ENCODE data around the gene RBM18. TPM values are rescaled to one million over a fixed set of nuclear protein-coding genes. Genes with fewer than 3 reads are reported as not detected.
A peak's percentile ranks its signal among the peaks of the same experiment; 100 is the strongest.

Gene RBM18
- total RNA-seq, 1 donor from 2014 or later = 21.7 TPM

DNA sequence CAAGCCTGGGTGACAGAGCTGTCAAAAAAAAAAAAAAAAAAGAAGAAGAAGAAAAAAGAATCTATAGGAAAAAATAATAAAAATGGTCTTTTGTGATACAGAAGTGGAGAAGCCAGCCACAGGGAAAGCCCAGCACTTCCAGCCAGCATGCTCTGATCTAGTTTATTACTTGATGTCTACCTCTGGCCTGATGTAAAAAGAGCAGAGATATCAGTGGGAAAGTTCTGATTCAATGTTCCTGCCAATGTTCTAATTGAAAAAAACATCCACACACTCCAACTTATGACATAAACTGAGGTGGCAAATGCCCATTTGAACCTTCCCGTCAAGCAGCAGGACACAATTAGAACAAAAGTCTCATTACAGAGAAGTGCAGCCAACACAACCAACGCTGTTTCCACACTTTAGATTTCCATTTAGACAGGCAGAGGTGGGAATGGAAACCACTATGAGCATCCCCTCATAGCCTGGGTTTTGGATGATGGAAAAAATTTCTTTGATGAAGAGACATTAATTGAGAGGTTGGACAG, 5.7 kb downstream of the RBM18 start:
- intact Hi-C loops (cut with DNase I) = no loop called here
- no peak for DNase-seq
- Histone ChIP-seq H3K9me3 (no peaks in the 10 kb centered on the region), H3K36me3 (peaks cover 65% of the 10 kb centered on the region), H3K27ac (no peak overlapping the region), H3K4me1 (peaks cover 28% of the 10 kb centered on the region), H3K27me3 (ENCODE audit: low read depth) (no peaks in the 10 kb centered on the region), H3K4me3 (no peak overlapping the region)
- TF ChIP-seq, protein P1, sequence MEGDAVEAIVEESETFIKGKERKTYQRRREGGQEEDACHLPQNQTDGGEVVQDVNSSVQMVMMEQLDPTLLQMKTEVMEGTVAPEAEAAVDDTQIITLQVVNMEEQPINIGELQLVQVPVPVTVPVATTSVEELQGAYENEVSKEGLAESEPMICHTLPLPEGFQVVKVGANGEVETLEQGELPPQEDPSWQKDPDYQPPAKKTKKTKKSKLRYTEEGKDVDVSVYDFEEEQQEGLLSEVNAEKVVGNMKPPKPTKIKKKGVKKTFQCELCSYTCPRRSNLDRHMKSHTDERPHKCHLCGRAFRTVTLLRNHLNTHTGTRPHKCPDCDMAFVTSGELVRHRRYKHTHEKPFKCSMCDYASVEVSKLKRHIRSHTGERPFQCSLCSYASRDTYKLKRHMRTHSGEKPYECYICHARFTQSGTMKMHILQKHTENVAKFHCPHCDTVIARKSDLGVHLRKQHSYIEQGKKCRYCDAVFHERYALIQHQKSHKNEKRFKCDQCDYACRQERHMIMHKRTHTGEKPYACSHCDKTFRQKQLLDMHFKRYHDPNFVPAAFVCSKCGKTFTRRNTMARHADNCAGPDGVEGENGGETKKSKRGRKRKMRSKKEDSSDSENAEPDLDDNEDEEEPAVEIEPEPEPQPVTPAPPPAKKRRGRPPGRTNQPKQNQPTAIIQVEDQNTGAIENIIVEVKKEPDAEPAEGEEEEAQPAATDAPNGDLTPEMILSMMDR (IDR thresholded peaks at IDR 0.05) = no peak
- no peak for ATAC-seq

DNA sequence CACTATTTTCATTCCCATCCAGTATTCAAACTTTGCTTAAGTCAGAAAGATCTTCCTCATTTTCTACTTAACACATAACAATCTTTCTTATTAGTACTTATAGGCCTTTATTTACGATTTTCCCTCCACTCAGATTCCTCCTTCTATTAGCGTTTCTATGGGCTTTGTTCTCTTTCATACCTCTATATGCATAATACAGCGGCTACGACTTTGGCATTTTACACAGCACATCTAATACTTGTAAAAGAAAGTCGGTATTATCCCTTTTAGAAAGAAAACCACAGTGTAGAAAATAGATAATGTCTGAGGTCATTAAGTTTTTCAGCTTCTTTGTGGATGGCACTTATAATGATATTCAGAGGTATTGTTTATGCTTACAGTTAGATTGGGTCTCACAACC, 8.4 kb downstream of the RBM18 start:
- ATAC-seq (no peak), DNase-seq (no peak)
- Histone ChIP-seq H3K36me3 (peaks cover 73% of the 10 kb centered on the region), H3K4me3 (no peak overlapping the region), H3K27ac (no peak overlapping the region), H3K4me1 (peaks cover 6% of the 10 kb centered on the region), H3K27me3 (ENCODE audit: low read depth) (no peaks in the 10 kb centered on the region), H3K9me3 (no peaks in the 10 kb centered on the region)
- TF ChIP-seq, protein P1 (IDR thresholded peaks at IDR 0.05) = no peak
- intact Hi-C loops (cut with DNase I) = no loop called here

DNA sequence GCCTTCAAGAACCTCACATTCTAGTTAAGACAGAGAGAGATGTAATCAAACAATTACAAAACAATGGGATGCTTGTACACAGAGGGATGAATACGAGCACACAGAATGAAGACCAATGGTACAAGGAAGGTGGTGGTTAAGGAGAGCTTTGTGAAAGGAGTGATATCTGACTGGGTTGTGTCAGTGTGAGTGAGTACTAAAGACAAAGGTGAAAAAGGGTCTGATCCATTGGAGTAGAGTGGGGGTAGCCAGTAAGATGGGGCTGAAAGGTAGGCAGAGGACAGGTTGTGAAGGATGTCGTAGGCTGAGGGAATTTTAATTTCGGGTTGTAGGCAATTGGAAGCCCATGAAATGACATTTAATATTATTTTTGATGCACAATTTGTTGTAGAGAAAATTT, 9.9 kb downstream of the RBM18 start:
- H3K36me3 ChIP-seq = peaks cover 73% of the 10 kb centered on the region
- H3K4me1 ChIP-seq = peaks cover 5% of the 10 kb centered on the region
- no peak for DNase-seq
- no peaks in the 10 kb centered on the region for H3K9me3 ChIP-seq
- H3K4me3 ChIP-seq = no peak overlapping the region
- H3K27ac ChIP-seq = peak overlapping the region; percentile 26
- no peak for ATAC-seq
- TF ChIP-seq, protein P1 (IDR thresholded peaks at IDR 0.05) = no peak
- no peaks in the 10 kb centered on the region for H3K27me3 ChIP-seq (ENCODE audit: low read depth)
- intact Hi-C loops (cut with DNase I) = no loop called here

DNA sequence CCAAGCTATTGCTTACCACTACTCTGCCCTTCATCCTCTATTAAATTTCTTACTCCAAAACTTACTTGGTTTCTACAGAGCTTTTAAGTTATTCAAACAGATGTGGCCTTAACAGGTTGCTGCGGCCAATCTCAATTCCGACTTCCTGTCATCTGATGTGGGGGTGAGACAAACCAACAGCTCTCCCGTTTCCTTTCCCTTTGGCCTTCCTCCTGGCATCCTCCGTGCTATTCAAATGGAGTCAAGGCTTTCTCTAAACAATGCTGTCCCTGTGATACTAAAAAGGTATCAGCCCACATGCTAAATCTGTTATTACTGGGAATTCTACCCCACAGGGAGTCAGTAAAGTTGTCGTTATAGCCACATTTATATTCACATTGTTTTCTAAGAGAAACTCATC, 11.8 kb downstream of the RBM18 start:
- TF ChIP-seq, protein P1 (IDR thresholded peaks at IDR 0.05) = no peak

DNA sequence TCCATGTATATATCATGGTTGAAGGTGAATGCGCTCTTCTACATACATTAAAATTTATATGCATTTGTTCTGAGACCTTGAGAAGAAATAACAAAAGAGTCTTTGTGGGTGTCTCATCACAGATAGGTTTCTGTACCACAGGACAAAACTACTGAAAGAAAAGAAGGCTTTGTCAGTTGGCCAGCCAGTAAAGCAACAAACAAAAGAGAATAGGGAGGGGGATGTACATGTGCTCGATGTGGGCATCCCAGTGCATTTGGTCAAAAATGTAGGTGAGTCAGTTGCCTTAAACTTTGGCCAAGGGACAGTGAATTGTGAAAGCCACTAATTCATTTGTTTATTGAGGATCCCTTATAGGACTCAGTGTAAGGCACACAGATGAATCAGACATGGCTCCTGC, 13.3 kb downstream of the RBM18 start:
- no peaks in the 10 kb centered on the region for H3K9me3 ChIP-seq
- no peak overlapping the region for H3K4me3 ChIP-seq
- TF ChIP-seq, protein P1 (IDR thresholded peaks at IDR 0.05) = no peak
- H3K27me3 ChIP-seq (ENCODE audit: low read depth) = no peaks in the 10 kb centered on the region
- DNase-seq (no peak), ATAC-seq (no peak)
- H3K36me3 ChIP-seq = peaks cover 78% of the 10 kb centered on the region
- H3K27ac ChIP-seq = no peak overlapping the region
- intact Hi-C loops (cut with DNase I) = no loop called here
- peaks cover 5% of the 10 kb centered on the region for H3K4me1 ChIP-seq

More for the DNA sequence above, 11.8 kb downstream of the RBM18 start:
- no peak for ATAC-seq
- H3K4me3 ChIP-seq = no peak overlapping the region
- peaks cover 74% of the 10 kb centered on the region for H3K36me3 ChIP-seq
- intact Hi-C loops (cut with DNase I) = no loop called here
- no peak for DNase-seq
- H3K27ac ChIP-seq = no peak overlapping the region
- peaks cover 5% of the 10 kb centered on the region for H3K4me1 ChIP-seq
- no peaks in the 10 kb centered on the region for H3K9me3 ChIP-seq
- H3K27me3 ChIP-seq (ENCODE audit: low read depth) = no peaks in the 10 kb centered on the region

Measured in lower lobe of right lung (tissue), 2 donors.